PC-3 (cell line): ENCODE data around the gene SEMA3D. TPM values are rescaled to one million over a fixed set of nuclear protein-coding genes. Genes with fewer than 3 reads are reported as not detected.

Source experiments
- ATAC-seq: fragments of 200-7000 bp; cut with Tn5 transposase; 2 replicates; pipeline ENCODE4 v1.9.1; 2020; ENCODE audit warnings: mild to moderate bottlenecking, moderate library complexity
- BruUV-seq: library from RNA; stranded (reverse); fragments of 400-500 nt; replicated peaks from 2 replicates; lab custom pipeline; 2021; lab: Mats Ljungman, UMichigan
- CTCF ChIA-PET: fragments of 300-600 bp; sonication (Branson Sonifier 250); formaldehyde crosslinking; loops from one replicate; lab custom pipeline; 2022; ENCODE audit warnings: antibody characterized with exemption; lab: Charles Lee
- POLR2A ChIA-PET: fragments of 300-600 bp; sonication (Branson Sonifier 250); formaldehyde crosslinking; loops from one replicate; lab custom pipeline; 2022; ENCODE audit warnings: antibody characterized with exemption; ENCODE audit not compliant: unreplicated experiment; lab: Charles Lee
- DNase-seq: peaks from one replicate; pipeline ENCODE4 v3.0.0-alpha.2; 2015
- H2AFZ ChIP-seq: fragments of 300-600 bp; sonication (generic); 2 replicates; pipeline ENCODE4 v1.6.0; 2016; ENCODE audit warnings: antibody characterized with exemption, low read length
- H3F3A ChIP-seq: fragments of 300-600 bp; sonication (generic); one replicate; pipeline ENCODE4 v1.6.0; 2017; ENCODE audit warnings: antibody characterized with exemption, low read length, control low read depth, mild to moderate bottlenecking; ENCODE audit not compliant: unreplicated experiment
- H3K27ac ChIP-seq: fragments of 300-600 bp; sonication (generic); 2 replicates; pipeline ENCODE4 v1.5.1; 2016; ENCODE audit warnings: mild to moderate bottlenecking, low read length
- H3K27me3 ChIP-seq: fragments of 300-600 bp; sonication (generic); 2 replicates; pipeline ENCODE4 v1.6.1; 2016; ENCODE audit warnings: low read length, mixed read lengths
- H3K36me3 ChIP-seq: fragments of 300-600 bp; sonication (generic); 2 replicates; pipeline ENCODE4 v1.6.1; 2016; ENCODE audit warnings: low read depth, mixed run types, low read length, mixed read lengths
- H3K4me1 ChIP-seq: fragments of 300-600 bp; sonication (generic); 2 replicates; pipeline ENCODE4 v1.5.1; 2016; ENCODE audit warnings: low read length; ENCODE audit not compliant: insufficient read depth
- H3K4me2 ChIP-seq: fragments of 300-600 bp; sonication (generic); 2 replicates; pipeline ENCODE4 v1.6.0; 2016; ENCODE audit warnings: low read length
- H3K4me3 ChIP-seq: fragments of 300-600 bp; sonication (generic); 2 replicates; pipeline ENCODE4 v1.5.1; 2016; ENCODE audit warnings: mild to moderate bottlenecking, low read length, mixed read lengths
- H3K79me2 ChIP-seq: fragments of 300-600 bp; sonication (generic); 2 replicates; pipeline ENCODE4 v1.6.1; 2017; ENCODE audit warnings: low read length, mixed read lengths
- H3K9ac ChIP-seq: fragments of 300-600 bp; sonication (generic); 2 replicates; pipeline ENCODE4 v1.6.0; 2016; ENCODE audit warnings: mild to moderate bottlenecking, low read length
- H3K9me2 ChIP-seq: fragments of 300-600 bp; sonication (generic); replicated peaks from 2 replicates; pipeline ENCODE4 v1.6.1; 2016; ENCODE audit warnings: mixed run types, low read length, mixed read lengths
- H3K9me3 ChIP-seq: fragments of 300-600 bp; sonication (generic); 2 replicates; pipeline ENCODE4 v1.6.1; 2016; ENCODE audit warnings: low read length, mixed read lengths
- H4K20me1 ChIP-seq: fragments of 300-600 bp; sonication (generic); 2 replicates; pipeline ENCODE4 v1.6.1; 2016; ENCODE audit warnings: low read length, mixed read lengths
- EZH2 ChIP-seq: fragments of 300-600 bp; sonication (generic); IDR thresholded peaks from one replicate; pipeline ENCODE4 v1.6.1; 2017; ENCODE audit warnings: antibody characterized with exemption, mild to moderate bottlenecking, low read length; ENCODE audit not compliant: unreplicated experiment
- EZH2phosphoT487 ChIP-seq: fragments of 300-600 bp; sonication (generic); IDR thresholded peaks from 2 replicates; pipeline ENCODE4 v1.6.1; 2018; ENCODE audit warnings: mild to moderate bottlenecking, antibody characterized with exemption, low read length, borderline replicate concordance
- intact Hi-C: fragments of 100-400 bp; cut with micrococcal nuclease; formaldehyde crosslinking; loops from 2 replicates; pipeline ENCODE4 v1.9.0; 2023
- total RNA-seq: library from RNA; depleted of rRNA; stranded (reverse); fragments of >200 nt; gene quantifications from 2 replicates; pipeline ENCODE4 v1.2.3, GENCODE V29; 2014
- TF ChIP-seq, protein P1 (sequence below): fragments of 300-600 bp; sonication (generic); conservative IDR thresholded peaks from 2 replicates; pipeline ENCODE4 v1.5.1; 2017; ENCODE audit warnings: antibody characterized with exemption, low read depth, mild to moderate bottlenecking, low read length

SEMA3D gene
- total RNA-seq, 1 experiment from 2014 or later = 4.8 TPM

DNA sequence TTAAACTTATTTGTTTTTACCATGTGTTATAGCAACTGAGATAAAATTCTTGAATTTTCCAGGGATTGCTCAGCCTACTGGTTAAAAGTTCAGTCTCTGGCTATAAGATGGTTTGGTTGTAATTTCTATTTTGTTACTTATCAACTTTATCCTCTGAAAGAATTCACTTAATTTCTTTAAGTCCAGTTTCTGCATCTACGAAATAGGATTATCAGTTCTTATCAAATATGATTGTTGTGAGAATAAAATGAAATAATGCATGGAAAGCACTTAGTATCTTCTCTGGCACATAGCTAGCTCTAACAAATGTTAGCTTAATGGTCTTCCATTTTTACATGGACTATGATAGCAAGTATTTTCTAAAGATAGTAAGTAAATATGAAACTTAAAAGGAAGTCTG lies 53.3 kb downstream of the SEMA3D start:
- no peak overlapping the region for H3K9ac ChIP-seq
- no TSS peak for BruUV-seq
- H4K20me1 ChIP-seq = no peaks in the 10 kb centered on the region
- no peaks in the 10 kb centered on the region for H3K79me2 ChIP-seq
- no peak overlapping the region for H2AFZ ChIP-seq
- no peaks in the 10 kb centered on the region for H3K27me3 ChIP-seq
- ATAC-seq (no peak), DNase-seq (no peak)
- H3K9me3 ChIP-seq = no peaks in the 10 kb centered on the region
- H3K9me2 ChIP-seq = no peaks in the 10 kb centered on the region
- no peak overlapping the region for H3K4me2 ChIP-seq
- H3K36me3 ChIP-seq = no peaks in the 10 kb centered on the region
- H3K27ac ChIP-seq = no peak overlapping the region
- H3K4me3 ChIP-seq = no peak overlapping the region
- H3K4me1 ChIP-seq = peaks cover 12% of the 10 kb centered on the region
- POLR2A ChIA-PET = interaction anchor here (0.5 to 0.7 kb wide), 2 partner anchors 28 to 176 kb away, joined by 4 to 5 read pairs; no protein-coding TSS in a partner anchor
- CTCF ChIA-PET = no interaction called here
- intact Hi-C loops = no loop called here
- no peaks in the 10 kb centered on the region for H3F3A ChIP-seq
- no peak for TF ChIP-seq EZH2
- TF ChIP-seq, protein P1, sequence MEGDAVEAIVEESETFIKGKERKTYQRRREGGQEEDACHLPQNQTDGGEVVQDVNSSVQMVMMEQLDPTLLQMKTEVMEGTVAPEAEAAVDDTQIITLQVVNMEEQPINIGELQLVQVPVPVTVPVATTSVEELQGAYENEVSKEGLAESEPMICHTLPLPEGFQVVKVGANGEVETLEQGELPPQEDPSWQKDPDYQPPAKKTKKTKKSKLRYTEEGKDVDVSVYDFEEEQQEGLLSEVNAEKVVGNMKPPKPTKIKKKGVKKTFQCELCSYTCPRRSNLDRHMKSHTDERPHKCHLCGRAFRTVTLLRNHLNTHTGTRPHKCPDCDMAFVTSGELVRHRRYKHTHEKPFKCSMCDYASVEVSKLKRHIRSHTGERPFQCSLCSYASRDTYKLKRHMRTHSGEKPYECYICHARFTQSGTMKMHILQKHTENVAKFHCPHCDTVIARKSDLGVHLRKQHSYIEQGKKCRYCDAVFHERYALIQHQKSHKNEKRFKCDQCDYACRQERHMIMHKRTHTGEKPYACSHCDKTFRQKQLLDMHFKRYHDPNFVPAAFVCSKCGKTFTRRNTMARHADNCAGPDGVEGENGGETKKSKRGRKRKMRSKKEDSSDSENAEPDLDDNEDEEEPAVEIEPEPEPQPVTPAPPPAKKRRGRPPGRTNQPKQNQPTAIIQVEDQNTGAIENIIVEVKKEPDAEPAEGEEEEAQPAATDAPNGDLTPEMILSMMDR = no peak
- TF ChIP-seq EZH2phosphoT487 = no peak

DNA sequence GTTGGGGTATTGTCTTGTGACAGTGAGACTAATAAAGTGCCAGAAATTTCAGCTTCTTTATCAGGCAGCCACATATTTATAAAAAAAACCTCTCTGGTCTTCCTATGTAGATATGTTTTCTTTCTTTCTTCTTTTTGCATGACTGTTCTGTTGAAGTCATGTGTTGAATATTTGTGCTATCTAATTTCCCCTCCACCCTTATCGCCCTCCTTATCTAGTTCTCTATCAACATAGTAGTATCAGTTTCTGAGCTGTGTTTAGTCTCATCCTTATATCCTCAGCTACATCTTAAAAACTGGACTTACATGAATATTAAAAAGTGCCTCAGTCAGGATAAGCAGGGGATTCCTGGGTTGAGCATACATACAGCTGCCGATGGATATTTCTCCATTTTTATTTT lies 53.9 kb downstream of the SEMA3D start:
- Histone ChIP-seq H3K4me3 (no peak overlapping the region), H3K36me3 (no peaks in the 10 kb centered on the region), H4K20me1 (no peaks in the 10 kb centered on the region), H3K9me2 (no peaks in the 10 kb centered on the region), H2AFZ (no peak overlapping the region), H3K9me3 (no peaks in the 10 kb centered on the region), H3K4me2 (no peak overlapping the region), H3K79me2 (no peaks in the 10 kb centered on the region), H3K4me1 (peaks cover 12% of the 10 kb centered on the region), H3F3A (no peaks in the 10 kb centered on the region), H3K9ac (no peak overlapping the region), H3K27me3 (no peaks in the 10 kb centered on the region), H3K27ac (no peak overlapping the region)
- no TSS peak for BruUV-seq
- no peak for DNase-seq
- POLR2A ChIA-PET = no interaction called here
- TF ChIP-seq, protein P1 = no peak
- TF ChIP-seq EZH2phosphoT487 = no peak
- TF ChIP-seq EZH2 = no peak
- CTCF ChIA-PET = no interaction called here
- ATAC-seq = no peak
- intact Hi-C loops = no loop called here

DNA sequence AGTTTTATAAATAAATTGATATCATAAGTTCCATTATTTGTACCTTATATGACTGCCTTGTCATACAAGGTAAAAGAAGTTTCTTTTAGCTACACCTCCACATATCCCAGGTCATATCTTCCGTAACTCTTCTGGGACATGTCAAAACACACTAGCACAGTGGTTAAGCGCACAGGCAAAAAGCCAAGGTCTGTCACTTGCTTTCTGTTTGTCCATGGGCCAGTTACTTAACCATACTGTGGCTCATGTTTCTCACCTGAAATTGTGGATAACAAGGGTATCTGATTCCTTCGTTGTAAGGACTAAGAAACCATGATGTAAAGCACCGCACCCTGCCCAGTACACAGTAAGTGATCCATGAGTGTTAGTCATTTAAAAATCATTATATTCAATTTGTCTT lies 56.2 kb downstream of the SEMA3D start:
- no peak for TF ChIP-seq EZH2phosphoT487
- TF ChIP-seq, protein P1 = no peak
- no peak for TF ChIP-seq EZH2
- no peaks in the 10 kb centered on the region for H4K20me1 ChIP-seq
- H3K4me2 ChIP-seq = no peak overlapping the region
- ChIA-PET POLR2A (no interaction called here), CTCF (no interaction called here)
- no peaks in the 10 kb centered on the region for H3K79me2 ChIP-seq
- H3K27ac ChIP-seq = no peak overlapping the region
- no peaks in the 10 kb centered on the region for H3K9me2 ChIP-seq
- H3K36me3 ChIP-seq = no peaks in the 10 kb centered on the region
- peaks cover 1% of the 10 kb centered on the region for H3K4me1 ChIP-seq
- no peak for ATAC-seq
- intact Hi-C loops = no loop called here
- DNase-seq = no peak
- no peak overlapping the region for H3K4me3 ChIP-seq
- H3F3A ChIP-seq = no peaks in the 10 kb centered on the region
- H3K27me3 ChIP-seq = no peaks in the 10 kb centered on the region
- no peak overlapping the region for H3K9ac ChIP-seq
- no peaks in the 10 kb centered on the region for H3K9me3 ChIP-seq
- no peak overlapping the region for H2AFZ ChIP-seq
- BruUV-seq = no TSS peak
